Lung microvascular endothelial cell (primary cell): ENCODE results near the gene ITLN1. TPM values are rescaled to one million over a fixed set of nuclear protein-coding genes. Genes with fewer than 3 reads are reported as not detected.

ENCODE experiments used
- DNase-seq, 2 donors: peaks; one replicate each; pipeline versions ENCODE4 v3.0.0 to v3.0.0-alpha.2; 2010; ENCODE audit warnings: low read depth in 2 of 2
- total RNA-seq: library from RNA; depleted of rRNA; stranded (reverse); fragments of >200 nt; gene quantifications from 2 replicates; pipeline ENCODE4 v1.2.1, GENCODE V29; 2014

Gene ITLN1
- total RNA-seq, 1 donor from 2014 or later, result not detected

DNA sequence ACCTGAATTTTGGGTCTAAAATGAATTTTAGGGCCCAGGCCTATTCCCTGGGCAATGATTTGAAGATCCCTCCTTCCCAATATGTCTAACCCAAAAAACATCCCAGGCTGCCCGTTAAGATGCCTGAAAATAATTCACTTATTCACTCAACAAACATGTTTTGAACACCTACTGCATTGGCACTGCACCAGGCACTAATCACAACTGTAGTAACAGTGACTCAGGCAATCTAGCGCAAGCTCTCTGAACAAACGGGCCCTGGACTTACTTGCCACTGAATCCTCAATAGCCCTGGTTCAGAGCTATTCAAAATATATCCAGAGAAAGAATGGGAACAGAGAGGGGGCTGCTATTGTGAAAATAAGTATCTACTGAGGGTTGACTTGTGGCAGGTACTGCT, 26.5 kb downstream of the ITLN1 start:
- no peak for DNase-seq

DNA sequence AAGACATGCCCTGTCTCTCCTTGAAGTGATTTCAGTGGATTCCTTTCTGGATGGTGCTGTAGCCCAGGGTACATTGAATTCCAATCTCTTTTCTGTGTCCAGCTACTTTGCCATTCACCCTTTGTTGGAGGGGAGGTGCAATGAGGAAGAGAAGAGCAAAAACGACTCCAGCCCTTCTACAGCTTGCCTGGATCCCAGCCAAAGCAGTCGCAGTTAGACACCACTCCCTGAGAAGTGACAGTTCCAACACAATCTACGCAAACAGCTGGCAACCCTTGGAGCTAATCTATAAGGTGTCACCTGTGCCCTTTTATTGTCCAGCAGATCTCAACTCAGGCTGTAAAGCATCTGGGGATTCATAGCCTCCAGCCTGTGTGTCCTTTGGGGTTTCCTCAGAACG, 26.9 kb downstream of the ITLN1 start:
- DNase-seq, result no peak

DNA sequence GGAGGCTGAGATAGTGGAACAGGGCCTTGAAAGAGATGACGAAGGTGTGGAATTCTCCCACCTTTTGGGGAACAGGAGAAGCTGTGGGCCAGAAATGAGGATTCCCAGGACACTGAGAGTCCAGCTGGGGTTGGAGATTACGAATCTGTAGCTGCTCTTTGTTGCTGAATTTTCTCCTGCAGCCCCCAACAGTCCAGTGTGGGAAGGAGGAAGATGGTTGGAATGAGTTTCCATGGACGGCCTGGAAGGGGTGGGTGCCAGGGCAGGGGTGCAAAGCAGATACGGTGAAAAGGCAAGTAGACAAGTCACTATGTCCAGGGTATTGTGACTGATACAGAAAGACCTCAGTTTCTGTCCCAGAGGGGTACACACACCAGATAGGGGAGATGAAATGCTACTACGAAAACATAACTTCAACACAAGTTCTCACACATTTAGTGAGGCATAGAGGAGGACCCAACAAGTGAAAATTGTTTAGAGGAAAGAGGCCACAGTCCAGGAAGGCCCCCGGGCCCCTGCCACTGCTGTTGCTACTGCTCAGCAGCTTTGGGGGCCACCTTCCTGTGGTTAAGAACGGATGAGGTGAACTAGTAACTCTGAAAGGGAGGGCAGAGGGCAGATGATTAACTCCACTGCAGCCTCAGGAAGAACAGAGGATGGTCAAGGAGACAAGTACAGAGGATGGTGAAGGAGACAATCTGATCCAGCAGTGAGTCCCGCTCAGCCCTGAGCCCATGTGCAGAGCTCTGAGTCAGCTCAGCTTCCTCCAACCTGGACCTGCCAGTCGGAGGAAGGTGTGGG, 29.6 kb downstream of the ITLN1 start:
- no peak for DNase-seq

- DNase-seq, result no peak
These were observed 31.2 kb downstream of the ITLN1 start for GRCh38 chr1:160853754-160854153.

GRCh38 chr1:160853014-160853413, 32.0 kb downstream of the ITLN1 start:
- no peak for DNase-seq

DNA sequence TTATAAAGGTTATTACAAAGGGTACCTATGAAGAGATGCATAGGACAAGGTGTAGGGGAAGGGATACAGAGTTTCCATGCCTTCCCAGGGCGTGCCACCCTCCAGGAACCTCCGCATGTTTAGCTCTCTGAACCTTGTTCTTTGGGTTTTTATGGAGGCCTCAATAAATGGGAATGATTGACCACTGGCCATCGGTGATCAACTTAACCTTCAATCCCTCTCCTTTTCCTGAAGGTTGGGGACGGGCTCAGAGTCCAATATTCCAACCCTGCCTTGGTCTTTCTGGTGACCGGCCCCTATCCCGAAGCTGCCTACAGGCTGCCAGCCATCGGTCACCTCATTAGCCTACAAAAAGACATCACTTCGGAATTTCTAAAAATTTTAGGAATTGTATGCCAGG, 34.0 kb downstream of the ITLN1 start:
- no peak for DNase-seq

- no peak for DNase-seq
These were observed 34.4 kb downstream of the ITLN1 start for GRCh38 chr1:160850541-160850940.

DNA sequence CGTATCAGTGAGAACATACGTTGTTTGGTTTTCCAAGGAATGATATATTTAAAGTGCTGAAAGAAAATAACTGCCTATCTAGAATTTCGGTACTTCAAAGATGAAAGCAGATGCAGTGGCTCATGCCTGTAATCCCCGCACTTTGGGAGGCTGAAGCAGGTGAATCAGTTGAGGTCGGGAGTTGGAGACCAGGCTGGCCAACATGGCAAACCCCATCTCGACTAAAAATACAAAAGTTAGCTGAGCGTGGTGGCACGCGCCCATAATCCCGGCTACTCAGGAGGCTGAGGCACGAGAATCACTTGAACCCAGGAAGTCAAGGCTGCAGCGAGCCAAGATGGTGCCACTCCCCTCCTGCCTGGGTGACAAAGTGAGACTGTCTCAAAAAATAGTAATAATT, 38.7 kb downstream of the ITLN1 start:
- DNase-seq, result no peak

DNA sequence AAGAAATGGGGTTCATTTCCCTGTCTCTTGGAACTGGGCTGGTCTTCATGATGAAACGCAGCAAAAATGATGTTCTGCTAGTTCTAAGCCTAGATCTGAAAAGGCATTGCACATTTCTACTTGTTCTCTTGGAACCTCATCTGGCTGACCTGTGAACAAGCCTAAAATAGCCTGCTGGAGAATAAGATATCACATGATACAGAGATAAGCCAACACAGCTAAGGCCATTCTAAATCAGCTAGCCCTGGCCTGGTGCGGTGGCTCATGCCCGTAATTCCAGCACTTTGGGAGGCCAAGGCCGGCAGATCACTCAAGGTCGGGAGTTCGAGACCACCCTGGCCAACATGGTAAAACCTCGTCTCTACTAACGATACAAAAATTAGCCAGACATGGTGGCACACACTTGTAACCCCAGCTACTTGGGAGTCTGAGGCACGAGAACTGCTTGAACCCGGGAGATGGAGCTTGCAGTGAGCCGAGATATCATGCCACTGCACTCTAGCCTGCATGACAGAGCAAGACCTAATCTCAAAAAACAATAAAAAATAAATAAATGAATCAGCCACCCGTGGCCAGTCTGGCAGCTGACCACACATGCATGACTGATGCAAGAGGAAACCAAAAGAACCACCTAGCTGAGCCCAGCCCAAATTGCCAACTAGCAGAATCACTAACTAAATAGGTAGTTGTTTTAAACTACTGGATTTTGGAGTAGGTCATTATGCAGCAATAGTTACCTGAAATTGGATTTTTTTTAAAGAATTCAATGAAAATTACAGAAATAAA, 40.3 kb downstream of the ITLN1 start:
- no peak for DNase-seq

- no peak for DNase-seq
These were observed 43.9 kb downstream of the ITLN1 start for GRCh38 chr1:160841079-160841478.

- DNase-seq, result no peak
These were observed 45.2 kb downstream of the ITLN1 start for GRCh38 chr1:160839746-160840145.

GRCh38 chr1:160838888-160839287, 46.1 kb downstream of the ITLN1 start:
- no peak for DNase-seq

DNA sequence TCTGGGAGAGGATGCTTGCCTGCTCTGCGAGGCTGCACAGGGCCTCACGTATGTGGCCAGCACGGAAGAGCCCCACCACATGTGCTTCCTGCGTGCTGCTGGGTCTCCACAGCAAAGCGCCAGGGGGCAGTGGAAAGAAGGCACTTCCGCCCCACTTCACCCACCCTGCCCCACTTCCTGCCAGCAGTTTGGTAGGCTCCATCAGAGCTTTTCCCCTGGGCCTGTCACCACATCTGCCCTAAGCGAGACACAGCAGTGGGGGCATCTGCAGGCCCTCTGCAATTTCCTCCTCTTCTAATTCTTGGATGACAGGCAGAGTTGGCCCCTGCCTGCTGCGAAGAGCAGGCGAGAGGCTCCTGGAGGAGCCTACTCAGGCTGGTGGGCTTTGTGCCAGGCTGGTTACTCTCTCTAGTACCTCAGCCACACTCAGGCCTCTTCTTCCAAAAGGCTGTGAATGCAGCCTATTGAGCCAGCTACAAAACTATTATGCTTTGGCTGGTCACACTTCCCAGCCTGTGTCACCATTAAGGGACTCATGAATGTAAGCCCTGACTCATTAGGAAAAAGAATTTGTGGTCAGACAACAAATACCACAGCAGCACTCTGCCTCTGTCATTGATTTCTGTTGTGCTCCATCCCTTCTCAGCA, 47.3 kb downstream of the ITLN1 start:
- peak in 1 of 2 donors; percentile 25 for DNase-seq

DNA sequence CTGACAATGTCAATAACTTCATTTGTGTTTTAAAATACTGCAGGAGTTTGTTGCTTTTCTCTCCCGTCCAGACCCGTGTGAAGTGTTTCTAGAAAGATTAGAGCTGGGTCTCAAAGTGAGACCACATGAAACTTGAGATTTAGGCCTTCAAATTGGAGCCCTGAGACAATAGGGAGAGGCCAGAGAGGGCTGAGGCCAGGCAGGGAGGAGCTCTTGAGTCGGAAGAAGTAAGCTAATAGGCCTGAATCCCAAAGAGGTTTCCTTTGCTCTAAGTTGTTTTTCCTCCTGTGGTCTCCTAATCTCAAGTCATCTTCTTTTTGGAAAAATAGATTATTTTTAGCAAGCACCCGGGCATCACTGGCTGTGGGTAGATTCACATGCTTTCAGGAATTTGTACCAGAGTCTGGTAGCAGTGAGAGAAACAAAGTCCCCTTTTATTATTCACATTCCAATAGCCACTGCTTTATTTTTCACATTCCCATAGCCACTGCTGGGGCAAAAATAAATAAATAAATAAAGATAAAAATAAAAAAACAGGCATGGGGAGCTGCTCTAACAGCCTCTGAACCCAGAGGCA, 47.9 kb downstream of the ITLN1 start:
- DNase-seq, result no peak

DNA sequence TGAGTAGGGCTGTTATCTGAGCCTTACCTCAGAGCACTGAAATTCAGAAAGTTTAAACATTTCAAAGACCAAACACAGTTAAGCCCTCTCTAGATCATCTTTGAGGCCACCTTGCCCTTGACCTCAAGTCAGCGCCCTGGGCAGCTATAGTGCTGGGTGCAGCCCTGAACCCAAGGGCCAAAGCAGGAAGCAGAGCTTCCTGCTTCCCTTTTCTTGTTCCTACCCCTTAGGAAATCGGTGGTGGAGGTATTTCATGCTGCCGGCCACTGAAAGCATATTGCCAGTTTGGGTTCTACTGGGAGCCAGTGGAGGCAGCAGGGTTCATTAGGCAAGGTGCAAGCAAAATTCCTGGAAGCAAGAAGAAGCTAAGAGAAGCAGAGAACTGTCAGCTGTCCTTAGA, 48.4 kb downstream of the ITLN1 start:
- DNase-seq, result no peak

DNA sequence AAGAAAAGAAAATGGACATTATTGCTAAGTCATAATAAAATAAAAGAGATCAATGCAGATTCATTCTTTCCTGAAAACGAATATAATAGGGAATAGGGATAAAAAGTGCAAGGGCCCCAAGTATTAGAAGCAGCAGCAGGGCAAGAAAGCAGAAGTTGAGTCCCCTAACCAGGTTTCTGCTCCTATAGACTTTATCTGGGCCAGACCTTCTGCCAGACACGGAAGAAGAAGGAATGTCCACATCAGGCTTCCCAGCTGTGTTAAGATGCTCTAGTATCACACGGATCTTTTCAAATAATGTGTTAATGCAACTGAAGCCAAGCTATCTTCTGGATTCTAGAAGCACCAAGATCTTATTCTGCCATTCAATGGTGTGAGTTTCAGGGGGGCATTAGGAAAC, 49.2 kb downstream of the ITLN1 start:
- no peak for DNase-seq

DNA sequence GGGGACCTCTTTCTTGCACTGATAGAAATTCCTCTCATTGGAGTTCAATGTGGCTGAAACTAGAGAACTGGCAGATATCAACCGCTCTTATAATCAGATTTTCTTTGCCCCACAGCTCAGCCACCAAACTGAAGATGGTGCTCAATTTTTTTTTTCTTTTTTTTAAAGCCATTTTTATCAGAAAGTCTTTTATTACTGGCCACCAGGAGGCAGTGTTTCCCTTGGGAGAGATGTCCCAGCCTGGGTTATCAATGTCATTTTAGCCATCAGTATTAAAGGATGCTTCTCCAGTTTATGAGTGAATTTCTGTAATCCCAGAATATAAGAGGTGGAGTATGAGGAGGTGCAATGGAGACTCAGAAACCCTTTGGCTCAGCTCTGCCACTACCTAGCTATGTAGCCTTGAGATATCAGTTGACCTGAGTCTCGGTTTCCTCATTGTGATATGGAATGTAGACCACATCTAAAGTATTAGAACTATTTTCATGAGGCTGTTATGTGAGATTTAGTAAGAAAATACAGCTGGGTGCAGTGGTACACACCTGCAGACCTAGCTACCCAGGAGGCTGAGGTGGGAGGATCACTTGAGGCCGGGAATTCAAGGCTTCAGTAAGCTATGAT, 49.9 kb downstream of the ITLN1 start:
- peak; percentile 62 for DNase-seq

DNA sequence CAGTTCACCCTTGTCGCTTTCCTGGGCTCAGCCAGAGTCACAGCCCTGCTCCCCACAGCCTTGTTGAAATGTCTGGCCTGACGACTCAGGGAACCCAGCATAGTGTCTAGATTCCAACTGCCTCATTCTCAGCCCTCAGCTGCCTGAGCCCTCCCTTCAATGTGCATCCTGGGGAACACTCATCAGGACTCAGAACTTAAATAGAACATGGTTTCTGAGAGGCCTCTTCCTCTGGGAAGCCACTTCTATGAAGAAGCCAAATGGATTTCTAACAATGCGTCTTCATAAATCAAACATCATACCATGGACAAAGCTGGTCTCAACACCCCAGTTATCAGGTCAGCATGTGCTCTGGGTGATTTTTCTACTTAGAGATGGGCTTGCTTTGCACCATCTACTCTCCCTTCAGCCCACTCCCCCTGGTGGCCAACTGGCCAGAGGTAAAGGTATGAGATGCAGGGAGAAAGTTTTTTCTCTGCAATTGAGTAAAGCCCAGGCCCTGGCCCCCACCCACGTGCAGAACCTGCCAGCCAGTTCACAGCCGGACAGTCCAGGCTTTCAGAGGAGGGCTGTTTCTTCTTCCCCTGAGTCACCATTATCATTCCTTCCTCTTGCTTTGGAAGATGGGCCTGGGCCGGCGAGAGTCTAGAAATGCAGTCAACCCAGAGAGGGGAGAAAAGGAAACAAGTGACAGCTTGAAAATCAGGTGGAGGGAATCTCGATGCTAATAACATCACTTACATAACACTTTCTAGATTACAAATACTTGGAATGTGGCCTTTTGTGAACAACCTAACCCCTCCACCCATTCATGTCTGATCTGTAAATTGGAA, 54.4 kb downstream of the ITLN1 start:
- DNase-seq, result peak; percentile 59 to 70

- DNase-seq, result no peak
These were observed 55.2 kb downstream of the ITLN1 start for GRCh38 chr1:160829766-160830165.

DNA sequence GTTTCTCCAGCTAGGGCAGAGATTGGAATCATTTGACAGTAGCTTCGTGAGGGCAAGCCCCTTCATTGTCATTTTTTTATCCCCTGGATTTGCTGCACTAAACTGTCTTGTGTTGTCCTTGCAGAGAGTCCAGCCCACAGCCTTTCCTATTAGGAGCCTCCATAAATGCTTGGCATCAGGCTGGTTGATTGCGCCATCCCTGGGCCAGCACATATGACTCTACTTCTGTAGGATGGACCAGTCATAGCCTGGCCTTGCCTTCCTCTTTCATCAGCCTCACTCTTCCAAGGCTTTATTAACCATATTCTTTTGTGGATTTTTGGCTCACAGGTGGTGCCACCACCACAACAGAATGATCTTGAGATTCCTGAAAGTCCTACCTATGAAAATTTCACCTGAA, 57.6 kb downstream of the ITLN1 start:
- DNase-seq, result no peak

- no peak for DNase-seq
These were observed 58.4 kb downstream of the ITLN1 start for GRCh38 chr1:160826546-160826945.
